PFSK-1 (cell line): ENCODE measurements around the gene CRISPLD2.

Experiments
- POLR2AphosphoS5 ChIP-seq: IDR thresholded peaks from 2 replicates; pipeline ENCODE4 v1.6.1; 2012; ENCODE audit warnings: low read depth, mild to moderate bottlenecking, control low read depth, low read length, moderate library complexity
- REST ChIP-seq, 2 experiments: IDR thresholded peaks; 2 replicates each; pipeline versions ENCODE4 v1.6.1 to v1.8.0; 2011 to 2012; ENCODE audit warnings: low read depth in 2 of 2, low read length in 2 of 2, control low read depth in 1 of 2, inconsistent platforms in 1 of 2, mild to moderate bottlenecking in 1 of 2, moderate library complexity in 1 of 2; ENCODE audit not compliant: insufficient read depth in 1 of 2
- SIN3A ChIP-seq: IDR thresholded peaks from 2 replicates; pipeline ENCODE4 v1.6.1; 2012; ENCODE audit warnings: mild to moderate bottlenecking, low read length, moderate library complexity, borderline replicate concordance; ENCODE audit not compliant: insufficient read depth
- TAF1 ChIP-seq: IDR thresholded peaks from 2 replicates; pipeline ENCODE4 v1.6.1; 2012; ENCODE audit warnings: low read length, control low read depth, borderline replicate concordance; ENCODE audit not compliant: insufficient read depth

GRCh38 chr16:84847564-84848355, 28.0 kb downstream of the CRISPLD2 start:
- TF ChIP-seq TAF1 = no peak
- no peak for TF ChIP-seq REST (IDR thresholded peaks at IDR 0.05; ENCODE audit: insufficient read depth in 1 of 2, low read depth in 2 of 2, low read length in 2 of 2)
- TF ChIP-seq POLR2AphosphoS5 = no peak
- no peak for TF ChIP-seq SIN3A
